NCI-H345 treated with DMSO at 0.1 percent for 48 hours (cell line): ENCODE data around the gene ALPL.
"Not testable (repeated sequence)": the region's sequence is repeated elsewhere in the genome, so short reads cannot be mapped to it uniquely, and the experiment has no call there.

ENCODE experiments used
- DNase-seq: peaks from one replicate; lab custom pipeline; 2025; ENCODE audit not compliant: unreplicated experiment; lab: John Stamatoyannopoulos, UW

ALPL gene

DNA sequence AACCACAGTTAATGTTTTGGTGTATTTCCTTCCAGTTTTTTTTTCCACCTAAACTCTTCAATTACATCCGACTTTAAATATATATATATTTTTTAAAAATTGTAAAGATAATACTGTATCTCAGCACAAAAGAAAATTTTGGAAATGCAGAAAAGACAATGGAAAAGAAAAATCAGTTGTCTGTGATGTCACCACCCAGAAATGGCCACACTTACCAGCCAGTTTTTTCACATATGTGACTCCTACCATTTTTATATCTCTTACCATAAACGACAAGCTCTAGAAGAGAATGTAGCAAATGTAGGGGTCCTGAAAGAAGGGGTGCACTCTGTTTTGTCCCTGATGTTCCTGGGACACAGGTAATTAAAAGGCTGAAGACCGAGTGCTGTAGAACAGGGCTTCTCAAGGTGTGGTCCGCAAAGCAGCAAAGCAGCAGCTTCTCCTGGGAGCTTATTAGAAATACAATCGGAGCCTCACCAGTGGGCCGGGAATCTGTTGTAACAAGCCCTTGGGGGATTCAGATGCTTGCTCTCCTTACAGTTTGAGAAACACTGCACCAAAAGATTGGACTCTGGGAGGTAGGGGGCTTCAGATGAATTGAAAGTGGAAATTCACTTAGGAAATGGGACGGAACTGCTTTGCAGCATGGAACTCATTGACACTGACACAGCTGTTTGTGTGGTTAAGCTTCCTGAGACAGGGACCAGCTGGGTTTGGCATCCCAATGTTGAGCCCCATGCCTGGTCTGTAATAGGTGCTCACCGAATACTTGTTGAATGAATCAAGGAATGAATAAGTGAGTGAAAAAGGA is 44.1 kb downstream of the ALPL start:
- no peak for DNase-seq

DNA sequence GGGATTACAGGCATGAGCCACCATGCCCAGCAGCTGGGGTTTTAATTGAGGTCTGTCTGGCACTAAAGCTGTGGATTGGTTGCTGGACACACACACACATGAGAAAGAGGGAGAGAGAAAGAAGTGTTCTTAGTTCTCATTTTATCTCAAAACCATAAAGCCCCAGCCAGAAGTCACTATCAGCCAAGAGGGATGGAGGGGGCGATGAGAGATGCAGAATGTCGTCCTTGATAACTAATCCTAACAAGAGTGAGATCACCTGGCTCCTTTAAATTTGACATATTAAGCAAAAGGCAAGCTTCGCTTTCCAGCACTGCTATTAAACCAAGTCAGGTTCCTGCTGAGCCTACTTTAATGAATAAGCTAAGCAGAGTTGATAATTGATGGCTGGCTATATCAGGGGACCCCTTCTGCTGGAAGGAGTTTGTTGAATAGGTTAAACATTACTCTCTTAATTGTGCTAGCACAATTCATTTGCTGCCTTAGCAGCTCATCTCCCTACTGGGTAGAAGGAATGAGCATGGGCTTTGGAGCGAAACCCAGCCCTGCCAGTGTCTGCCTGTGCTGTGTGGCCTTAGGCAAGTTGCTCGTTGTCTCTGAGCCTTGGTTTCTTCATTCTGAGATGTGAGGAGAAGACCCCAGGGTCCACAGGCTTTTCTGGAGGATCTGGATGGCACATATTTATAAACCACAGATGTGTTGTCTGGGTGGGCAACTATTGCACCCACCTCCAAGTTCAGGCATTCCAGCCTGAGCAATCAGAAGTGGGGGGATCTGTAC is 50.8 kb downstream of the ALPL start:
- DNase-seq: no peak

DNA sequence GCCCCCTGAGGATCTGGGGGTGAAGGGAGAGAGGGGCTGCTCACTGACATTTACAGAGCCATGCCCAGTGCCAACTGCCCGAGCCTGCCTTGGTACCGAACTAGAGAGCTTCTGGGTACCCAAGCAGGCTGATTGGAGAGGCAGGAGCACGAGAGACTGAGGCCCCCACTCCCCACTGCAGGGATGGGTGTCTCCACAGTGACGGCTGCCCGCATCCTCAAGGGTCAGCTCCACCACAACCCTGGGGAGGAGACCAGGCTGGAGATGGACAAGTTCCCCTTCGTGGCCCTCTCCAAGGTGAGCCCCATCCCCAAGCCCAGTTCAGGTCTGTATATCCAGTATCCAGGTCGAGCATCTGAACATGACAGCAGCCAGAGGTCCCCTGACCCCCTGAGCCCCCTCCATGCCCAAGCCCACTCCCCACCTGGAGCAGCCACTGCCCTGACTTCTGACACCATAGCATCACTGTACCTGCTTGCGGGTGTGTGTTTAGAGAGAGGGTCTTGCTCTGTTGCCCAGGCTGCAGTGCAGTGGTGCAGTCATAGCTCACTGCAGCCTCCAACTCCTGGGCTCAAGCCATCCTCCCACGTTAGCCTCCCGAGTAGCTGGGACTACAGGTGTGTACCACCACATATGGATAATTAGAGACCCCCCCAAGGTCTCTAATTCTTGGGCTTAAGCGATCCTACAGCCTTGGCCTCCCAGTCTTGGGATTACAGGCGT is 51.9 kb downstream of the ALPL start:
- DNase-seq: no peak

DNA sequence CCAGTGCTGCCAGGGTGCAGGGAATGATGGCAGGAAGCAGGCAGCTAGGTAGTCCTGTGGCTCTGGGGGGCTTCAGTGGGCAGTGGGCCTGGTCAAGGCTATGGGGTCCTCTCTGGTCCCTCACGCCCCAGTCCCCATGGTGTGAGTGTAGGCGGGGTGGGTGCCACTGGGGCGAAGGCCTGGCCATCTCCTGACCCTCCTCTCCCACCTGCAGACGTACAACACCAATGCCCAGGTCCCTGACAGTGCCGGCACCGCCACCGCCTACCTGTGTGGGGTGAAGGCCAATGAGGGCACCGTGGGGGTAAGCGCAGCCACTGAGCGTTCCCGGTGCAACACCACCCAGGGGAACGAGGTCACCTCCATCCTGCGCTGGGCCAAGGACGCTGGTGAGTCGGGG is 53.7 kb downstream of the ALPL start:
- no peak for DNase-seq

DNA sequence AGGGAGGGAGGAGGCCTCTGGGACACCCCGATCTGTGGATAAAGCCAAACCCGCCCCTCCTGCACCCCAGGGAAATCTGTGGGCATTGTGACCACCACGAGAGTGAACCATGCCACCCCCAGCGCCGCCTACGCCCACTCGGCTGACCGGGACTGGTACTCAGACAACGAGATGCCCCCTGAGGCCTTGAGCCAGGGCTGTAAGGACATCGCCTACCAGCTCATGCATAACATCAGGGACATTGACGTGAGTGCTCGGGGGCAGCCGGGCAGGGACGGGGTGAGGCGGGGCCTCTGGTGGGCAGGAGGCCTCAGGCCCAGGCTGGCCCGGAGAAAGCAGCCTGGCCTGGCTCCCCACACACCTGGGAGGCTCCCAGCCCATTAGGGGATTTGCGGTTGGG is 54.7 kb downstream of the ALPL start:
- DNase-seq: no peak

DNA sequence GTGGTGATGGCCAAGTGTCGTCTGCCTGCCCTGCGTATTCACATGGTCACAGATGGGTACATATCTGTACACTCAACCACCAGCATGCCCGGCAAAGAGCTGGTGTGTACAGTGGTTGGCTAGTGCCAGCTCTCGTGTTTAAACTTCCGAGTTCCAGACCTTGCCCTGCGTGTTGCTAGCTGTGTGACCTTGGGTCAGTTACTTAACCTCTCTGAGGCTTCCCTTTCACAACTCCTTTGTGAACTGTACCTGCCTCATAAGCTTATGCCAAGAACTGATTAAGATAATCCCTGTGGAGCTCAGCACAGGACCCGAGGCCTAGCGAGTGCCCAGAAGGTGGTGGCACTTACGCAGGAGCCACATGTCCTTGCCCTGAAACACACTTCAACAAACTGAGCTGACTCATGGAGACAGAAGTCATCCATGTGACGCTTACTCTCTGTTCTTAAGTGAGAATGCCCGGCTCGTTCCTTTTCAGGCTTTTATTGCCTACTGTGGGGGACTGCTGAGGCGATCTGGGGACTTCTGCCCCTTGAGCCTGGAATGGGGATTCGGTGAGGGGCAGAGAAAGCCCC is 55.4 kb downstream of the ALPL start:
- DNase-seq: no peak

DNA sequence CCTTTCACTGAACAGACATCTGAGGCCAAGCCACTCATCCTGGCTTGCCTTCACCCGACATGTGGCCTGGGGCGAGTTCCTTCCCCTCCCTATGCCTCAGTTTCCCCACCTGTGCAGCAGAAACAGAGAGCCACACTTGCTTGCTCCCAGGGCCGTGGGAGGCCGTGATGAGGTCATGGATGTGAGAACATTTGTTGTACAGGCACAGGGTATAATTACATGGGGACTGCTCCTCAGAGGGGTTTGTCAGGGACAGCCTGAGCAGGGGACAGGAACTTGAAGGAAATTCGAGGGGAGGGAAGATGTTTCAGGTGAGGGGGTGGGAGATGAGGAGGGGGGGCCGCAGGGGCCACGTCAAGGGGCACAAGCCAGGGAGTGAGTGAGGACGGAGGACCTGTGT is 56.1 kb downstream of the ALPL start:
- DNase-seq: no peak

DNA sequence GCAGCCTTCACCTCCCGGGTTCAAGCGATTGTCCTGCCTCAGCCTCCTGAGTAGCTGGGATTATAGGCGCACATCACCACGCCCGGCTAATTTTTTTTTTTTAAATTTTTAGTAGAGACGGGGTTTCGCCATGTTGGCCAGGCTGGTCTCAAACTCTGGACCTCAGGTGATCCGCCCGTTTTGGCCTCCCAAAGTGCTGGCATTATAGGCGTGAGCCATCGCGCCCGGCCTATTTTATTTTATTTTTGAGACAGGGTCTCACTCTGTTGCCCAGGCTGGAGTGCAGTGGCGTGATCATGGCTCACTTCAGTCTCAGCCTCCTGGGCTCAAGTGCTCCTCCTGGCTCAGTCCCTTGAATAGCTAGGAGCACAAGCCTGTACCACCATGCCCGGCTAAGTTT is 57.1 kb downstream of the ALPL start:
- DNase-seq: not testable (repeated sequence)

DNA sequence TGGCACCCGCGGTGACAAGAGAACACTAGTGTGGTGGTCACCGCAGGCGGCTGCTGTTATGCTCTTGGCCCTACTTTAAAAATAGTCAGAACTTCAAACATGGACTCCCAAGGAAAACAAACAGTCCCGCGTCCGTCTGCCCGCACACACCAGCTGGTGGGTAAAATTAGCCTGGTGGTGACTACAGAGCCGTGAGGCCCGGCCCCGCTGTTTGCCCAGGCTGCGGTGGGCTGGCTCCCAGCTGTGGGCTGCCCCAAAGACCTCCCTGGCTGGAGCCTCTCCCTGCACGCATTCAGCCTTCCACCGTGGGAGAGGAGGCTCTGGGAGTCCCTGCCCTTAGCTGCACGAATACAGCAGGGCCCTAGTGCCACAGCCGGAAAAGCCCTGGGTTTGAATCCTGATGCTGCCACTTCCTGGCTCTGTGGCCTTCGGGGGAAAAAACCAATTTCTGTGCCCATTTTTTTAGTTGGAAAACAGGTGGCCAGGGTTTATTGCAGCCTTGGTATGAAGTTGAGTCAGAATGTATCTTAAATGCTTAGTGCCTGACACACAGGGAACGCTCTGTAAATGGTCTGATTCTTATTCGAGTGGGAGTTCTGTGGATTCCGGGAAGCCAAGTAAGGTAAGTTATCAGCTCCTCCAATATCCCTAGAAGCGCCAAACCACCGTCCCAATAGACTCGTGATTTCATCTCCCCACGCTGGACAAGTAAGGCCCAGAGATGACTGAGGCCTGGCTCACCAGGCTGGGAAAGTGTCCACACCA is 58.2 kb downstream of the ALPL start:
- no peak for DNase-seq

DNA sequence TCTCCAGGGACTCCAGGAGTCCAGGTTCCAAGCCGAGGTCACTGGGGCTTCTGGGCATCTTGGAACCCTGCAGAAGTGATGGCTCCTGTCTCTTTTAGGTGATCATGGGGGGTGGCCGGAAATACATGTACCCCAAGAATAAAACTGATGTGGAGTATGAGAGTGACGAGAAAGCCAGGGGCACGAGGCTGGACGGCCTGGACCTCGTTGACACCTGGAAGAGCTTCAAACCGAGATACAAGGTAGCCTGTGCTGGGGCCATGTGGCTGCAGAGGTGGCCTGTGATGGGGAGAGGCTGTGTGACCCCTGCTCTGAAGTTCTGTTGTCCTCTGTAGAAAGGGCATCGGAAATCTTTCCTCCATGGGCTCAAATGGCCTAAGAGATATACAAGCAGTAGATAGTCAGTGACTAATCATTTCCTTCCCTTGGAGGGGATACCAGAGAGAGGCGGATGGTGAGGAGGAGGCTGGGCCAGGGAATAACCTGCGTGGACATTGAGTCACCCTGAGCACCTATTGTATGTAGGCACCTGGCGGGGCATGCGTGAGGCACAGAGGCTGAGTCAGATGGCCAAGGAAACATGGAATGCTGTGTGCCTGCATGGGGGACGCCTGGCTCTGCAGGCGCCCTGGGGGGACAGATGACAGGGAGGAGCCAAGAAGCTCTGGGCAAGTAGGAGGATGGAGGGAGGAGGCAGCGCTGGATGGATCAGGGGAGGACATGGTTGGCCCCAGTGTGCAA is 59.0 kb downstream of the ALPL start:
- DNase-seq: no peak

DNA sequence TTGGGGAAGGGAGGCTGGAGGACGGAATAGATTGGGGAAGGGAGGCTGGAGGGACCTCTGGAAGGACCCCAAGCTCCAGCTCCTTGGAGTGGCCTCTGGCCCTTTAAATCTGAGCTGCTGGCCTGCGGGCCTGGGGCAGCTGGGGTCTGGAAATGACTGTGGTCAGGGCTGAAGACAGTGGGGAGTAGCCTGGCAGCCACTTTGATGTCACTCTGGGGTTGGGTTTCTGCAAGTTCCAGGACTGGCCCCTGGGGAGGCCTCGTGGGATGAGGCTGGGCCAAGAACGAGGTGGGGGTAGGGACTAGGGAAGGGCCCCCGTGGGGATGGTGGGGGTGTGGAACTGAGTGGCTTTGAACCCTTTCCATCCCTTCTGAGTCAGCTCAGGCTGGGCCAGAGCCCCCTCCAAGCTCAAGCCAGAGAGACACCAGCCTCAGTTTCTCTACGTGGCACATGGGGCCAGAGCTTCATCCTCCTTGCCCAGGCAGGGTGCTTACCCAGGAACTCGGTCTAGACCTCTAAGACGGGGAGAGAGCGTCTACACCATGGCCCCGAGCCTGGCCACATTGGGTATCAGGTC is 59.7 kb downstream of the ALPL start:
- DNase-seq: no peak

DNA sequence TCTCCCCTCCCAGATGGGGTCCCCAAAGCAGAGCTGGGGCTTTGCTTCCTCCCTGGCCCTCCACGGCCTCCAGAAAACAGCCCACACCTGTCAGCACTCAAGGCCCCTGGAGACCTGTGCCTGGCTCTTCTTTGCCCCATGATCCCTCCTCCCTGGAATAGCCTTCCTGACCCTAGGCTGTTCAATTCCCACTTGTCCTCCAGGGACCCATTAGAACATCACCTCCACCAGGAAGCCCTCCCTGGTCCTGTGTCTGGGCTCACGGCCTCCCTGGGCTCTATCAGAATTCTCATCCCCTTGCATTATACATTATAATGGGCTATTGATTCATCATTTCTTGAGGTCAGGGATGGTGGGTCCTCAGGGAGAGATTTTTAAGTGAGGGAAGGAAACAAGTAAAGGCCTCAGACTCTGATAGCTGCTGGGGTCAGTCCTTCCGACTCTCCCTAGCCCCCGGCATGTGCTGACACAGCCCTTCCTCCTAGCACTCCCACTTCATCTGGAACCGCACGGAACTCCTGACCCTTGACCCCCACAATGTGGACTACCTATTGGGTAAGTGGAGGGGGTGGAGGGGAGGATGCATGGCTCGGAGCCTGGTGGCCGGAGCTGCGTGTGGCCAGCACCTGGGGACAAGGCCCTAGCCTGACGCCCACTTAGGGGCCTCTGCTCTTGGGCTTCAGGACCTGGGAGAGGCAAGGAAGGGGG is 60.8 kb downstream of the ALPL start:
- no peak for DNase-seq

DNA sequence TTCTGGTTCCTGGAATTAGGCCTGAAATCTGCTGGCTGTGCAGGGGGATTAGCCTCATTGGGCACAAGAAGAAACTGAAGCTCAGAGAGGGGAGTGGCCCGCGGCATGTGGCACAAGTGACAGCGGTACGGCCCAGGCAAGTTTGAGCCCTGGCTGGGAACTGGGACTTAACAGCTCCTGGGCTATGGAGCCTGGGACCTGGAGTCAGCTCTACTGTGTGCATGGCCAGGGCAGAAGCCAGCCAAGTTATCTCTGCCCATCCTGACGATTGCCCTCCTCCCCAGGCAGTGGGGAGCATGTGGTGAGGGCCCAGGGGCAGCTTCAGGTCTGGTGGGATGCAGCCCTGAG is 61.3 kb downstream of the ALPL start:
- no peak for DNase-seq

DNA sequence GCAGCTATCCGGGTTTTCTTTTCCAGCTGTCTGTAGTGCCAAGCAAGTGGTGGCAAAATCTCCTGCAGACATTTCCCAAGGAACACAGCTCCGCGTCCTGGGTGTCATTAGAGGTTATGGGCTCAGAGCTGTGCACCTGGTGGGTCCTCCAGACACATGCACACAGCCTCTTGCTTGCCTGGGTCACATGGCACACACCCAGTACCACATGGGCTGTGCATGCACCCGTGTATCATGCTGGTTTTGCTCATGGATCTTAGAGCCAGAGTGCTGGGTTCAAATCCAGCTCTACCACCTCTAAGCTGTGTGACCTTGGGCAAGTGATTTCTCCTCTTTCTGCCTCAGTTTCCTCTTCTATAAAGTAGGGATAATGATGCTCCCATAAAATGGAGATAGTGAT is 61.7 kb downstream of the ALPL start:
- DNase-seq: no peak

DNA sequence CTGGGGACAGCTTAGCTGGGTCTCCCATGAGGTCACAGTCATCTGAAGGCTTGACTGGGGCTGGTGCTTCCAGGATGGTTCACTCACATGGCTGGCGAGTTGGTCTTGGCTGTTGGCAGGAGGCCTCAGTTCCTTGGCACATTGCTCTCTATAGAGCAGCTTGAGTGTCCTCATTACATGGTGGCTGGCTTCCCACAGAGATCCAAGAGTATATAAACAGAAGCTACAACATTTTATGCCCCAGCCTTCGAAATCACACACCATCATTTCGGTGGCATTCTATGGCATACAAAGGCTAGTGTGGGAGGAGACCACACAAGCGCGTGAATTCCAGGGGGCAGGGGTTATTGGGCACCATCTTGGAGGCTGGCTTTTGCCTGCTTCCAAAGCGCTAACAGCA is 63.0 kb downstream of the ALPL start:
- no peak for DNase-seq

DNA sequence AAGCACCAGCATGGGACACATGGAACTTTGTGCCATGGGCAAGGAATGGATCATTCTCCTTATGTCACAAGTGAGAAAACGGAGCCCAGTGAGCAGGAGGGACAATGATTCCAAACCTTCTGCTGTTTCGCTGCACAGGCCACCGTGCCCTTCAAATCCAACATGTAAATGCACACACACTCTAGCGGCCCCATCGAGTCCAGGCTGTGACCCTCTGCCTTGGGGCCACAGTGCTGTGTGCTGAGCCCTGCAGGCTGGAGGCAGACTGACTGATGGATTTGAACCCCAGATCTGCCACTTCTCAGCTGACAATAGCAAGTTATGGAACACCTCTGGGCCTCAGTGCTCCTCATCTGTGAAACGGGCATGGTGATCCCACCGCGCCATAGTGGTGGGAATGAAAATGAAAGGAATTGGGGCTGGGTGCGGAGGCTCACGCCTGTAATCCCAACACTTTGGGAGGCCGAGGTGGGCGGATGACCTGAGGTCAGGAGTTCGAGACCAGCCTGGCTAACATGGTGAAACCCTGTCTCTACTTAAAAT is 63.6 kb downstream of the ALPL start:
- DNase-seq: no peak

DNA sequence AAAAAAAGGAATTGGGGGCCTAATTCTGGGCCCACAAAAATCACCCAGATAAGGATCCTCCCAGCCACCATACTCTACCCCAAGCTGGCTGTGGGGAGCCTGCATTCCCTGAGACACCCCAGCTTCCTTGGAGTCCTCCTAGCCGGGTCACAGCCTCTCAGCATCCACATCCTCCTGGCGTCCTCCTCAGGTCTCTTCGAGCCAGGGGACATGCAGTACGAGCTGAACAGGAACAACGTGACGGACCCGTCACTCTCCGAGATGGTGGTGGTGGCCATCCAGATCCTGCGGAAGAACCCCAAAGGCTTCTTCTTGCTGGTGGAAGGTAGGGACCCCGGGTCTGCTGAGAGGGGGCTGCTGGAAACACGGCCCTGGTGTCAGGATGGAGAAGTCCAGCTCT is 64.3 kb downstream of the ALPL start:
- no peak for DNase-seq

DNA sequence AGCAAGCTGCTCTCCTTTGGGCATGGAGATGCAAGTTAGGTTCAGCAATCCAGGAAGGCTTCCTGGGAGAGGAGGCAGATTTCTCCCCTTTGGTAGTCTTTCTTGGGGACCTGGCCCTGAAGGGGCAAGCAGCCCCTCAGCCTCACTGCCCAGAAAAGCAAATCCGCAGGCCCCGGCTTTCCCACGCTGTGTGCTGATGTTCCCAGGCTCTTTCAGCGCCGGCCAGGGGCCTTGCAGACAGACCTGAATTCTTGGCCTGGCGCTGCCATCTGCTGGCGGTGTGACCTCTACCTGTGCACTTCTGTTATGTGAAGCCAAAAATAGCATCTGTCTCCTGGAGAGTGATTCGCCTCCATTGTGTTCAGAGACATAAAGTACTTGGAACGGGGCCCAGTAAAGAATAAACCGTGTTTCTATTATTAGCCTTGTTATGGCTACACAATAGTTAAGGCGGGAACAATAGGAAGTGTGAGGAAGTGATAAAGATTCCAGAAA is 64.8 kb downstream of the ALPL start:
- DNase-seq: peak; percentile 98
